T-helper 9 cell (primary cell): ENCODE results near the gene NR5A2.

Experiments used
- DNase-seq: peaks from one replicate; pipeline ENCODE4 v3.0.0-alpha.2; 2020

The NR5A2 gene

GRCh38 chr1:200128944-200129879 lies 101.7 kb downstream of the NR5A2 start:
- DNase-seq = no peak

GRCh38 chr1:200130552-200130951 lies 103.0 kb downstream of the NR5A2 start:
- no peak for DNase-seq

GRCh38 chr1:200131551-200132125 lies 104.1 kb downstream of the NR5A2 start:
- no peak for DNase-seq

GRCh38 chr1:200133123-200133522 lies 105.6 kb downstream of the NR5A2 start:
- no peak for DNase-seq

GRCh38 chr1:200134116-200134515 lies 106.6 kb downstream of the NR5A2 start:
- DNase-seq = no peak

- no peak for DNase-seq
These were observed 108.9 kb downstream of the NR5A2 start for GRCh38 chr1:200136384-200136783.

- no peak for DNase-seq
These were observed 112.2 kb downstream of the NR5A2 start for GRCh38 chr1:200139661-200140250.

GRCh38 chr1:200143347-200143746 lies 115.8 kb downstream of the NR5A2 start:
- DNase-seq = no peak

- no peak for DNase-seq
These were observed 118.6 kb downstream of the NR5A2 start for GRCh38 chr1:200146100-200146499.

GRCh38 chr1:200147094-200147493 lies 119.6 kb downstream of the NR5A2 start:
- no peak for DNase-seq

GRCh38 chr1:200147742-200148141 lies 120.2 kb downstream of the NR5A2 start:
- DNase-seq = no peak

- DNase-seq = no peak
These were observed 122.5 kb downstream of the NR5A2 start for GRCh38 chr1:200150006-200150405.

- DNase-seq = no peak
These were observed 123.2 kb downstream of the NR5A2 start for GRCh38 chr1:200150721-200151120.

- no peak for DNase-seq
These were observed 124.8 kb downstream of the NR5A2 start for GRCh38 chr1:200152336-200152735.

GRCh38 chr1:200153277-200154055 lies 126.0 kb downstream of the NR5A2 start:
- peak; percentile 16 for DNase-seq

- DNase-seq = peak; percentile 12
These were observed 126.7 kb downstream of the NR5A2 start for GRCh38 chr1:200154069-200154767.

- DNase-seq = no peak
These were observed 130.2 kb downstream of the NR5A2 start for GRCh38 chr1:200157715-200158114.

- DNase-seq = no peak
These were observed 134.3 kb downstream of the NR5A2 start for GRCh38 chr1:200161801-200162200.

- DNase-seq = no peak
These were observed 134.7 kb downstream of the NR5A2 start for GRCh38 chr1:200162258-200162657.

- DNase-seq = no peak
These were observed 135.4 kb downstream of the NR5A2 start for GRCh38 chr1:200162877-200163276.

- DNase-seq = no peak
These were observed 136.4 kb downstream of the NR5A2 start for GRCh38 chr1:200163911-200164310.

- DNase-seq = no peak
These were observed 138.1 kb downstream of the NR5A2 start for GRCh38 chr1:200165493-200166220.
